NCI-H187 (cell line): ENCODE measurements around the gene AUNIP.

Source experiments
- DNase-seq, 2 experiments: peaks; one replicate each; lab custom pipeline; 2025; lab: John Stamatoyannopoulos, UW

AUNIP gene

GRCh38 chr1:25858906-25859789, at the start of gene AUNIP:
AUNIP (minus strand) TSS chr1:25859457; CDS start chr1:25859357, 100 bp downstream.
- peak; percentile 60 to 70 for DNase-seq

- no peak for DNase-seq
These were observed 49.8 kb upstream of the AUNIP start for GRCh38 chr1:25909040-25909439.

- no peak for DNase-seq
These were observed 48.9 kb upstream of the AUNIP start for GRCh38 chr1:25908161-25908560.

DNA sequence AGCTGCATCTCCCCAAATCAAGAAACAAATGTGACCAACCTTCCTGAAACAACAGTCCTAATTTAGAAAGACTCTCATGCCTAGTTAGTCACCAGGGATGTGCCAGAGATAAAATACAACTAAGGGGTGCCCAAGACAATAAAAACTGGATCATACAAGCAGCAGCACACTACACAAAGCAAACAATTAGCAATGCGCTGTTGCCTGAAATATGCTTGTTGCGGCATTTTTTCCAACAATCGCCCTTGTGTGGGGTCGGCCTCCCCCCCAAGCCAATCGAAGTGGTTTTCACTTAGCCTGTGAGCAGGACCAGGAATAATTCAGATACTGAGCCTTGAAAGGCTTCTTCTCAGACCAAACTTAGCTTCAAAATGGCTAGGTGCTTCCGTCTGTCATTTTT, 48.3 kb upstream of the AUNIP start:
- DNase-seq = no peak

DNA sequence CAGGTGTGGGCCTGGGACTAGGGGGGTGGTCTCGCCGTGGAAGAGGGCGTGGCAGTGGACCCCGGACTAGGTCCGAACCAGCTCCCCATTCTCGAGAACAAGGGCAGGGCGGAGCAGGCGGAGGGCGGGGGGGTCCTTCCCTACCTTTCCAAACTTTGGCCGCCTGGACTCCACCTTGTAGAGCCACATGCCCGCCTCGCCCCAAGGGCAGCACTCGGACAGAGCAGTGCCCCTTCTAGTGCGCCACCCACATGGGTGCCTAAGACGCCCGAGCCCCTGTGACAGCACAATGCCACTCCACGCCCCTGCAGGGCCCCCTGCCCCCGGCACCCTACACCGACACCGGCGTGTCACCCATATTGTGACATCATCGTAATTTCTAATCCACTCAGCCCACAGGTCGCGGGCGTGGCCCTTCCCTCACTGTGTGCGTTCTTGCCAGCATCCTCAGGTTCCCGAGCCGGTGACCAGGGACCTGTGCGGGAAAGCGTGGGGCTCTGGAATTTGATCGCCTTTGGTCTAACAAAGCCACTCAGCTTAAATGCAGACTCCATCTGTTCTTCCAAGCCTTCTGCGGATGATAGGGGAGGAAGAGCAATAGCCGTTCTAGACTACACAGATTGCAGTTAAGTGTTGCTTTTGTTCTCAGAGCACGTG, 47.5 kb upstream of the AUNIP start:
- peak in 1 of 2 experiments; percentile 76 for DNase-seq

DNA sequence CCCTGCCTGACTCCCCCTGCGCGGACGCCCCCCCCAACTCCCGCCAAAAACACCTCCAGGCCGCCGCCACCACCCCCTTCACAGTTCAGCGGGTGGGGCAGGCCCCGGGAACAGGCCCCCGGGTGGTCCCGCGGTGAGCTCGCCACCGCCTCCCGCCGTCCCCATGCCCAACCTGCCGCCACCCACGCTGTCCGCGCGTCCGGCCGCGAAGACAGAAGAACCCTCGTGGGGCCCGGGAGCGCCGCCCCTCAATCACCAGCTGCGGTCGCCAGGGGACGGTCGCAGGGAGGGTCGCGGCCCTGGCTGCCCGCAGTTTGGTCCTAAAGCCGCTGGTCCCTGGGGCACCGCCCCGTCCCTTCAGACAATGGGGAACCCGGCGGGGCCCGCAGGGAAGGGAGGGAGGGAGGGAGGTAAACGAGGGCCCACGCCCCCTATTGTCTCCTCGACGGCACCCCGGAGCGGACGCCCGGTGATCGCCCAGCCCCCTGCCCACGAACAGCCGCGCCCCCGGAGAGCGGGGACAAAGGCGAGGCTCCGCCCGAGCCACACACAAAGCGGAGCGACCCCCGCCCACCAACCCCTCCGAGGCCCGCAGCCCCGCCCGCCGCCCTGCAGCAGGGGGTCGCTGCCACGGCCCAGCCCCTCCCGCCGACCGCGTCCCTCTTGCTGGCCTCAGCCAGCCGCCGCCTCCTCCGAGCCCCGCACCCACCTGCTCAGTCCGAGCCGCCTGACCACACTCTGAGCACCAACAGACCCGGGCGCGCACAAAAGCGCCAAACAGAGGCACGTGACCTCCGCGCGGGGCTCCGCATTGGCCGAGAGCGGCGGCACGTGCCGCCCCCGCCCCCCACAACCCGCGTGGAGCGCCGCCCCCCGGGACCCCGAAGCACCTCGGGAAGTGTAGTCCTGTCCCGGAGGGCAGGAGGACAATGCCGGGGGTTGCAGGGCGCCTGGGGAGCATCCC, 46.7 kb upstream of the AUNIP start, which contains the start of gene STMN1:
STMN1 (minus strand) TSS at position 740 of the 964 bp plus-strand sequence. CDS start 1,743 bp downstream, outside the sequence.
- DNase-seq = peak; percentile 78 to 94

GRCh38 chr1:25904943-25905679, 45.9 kb upstream of the AUNIP start:
- peak; percentile 87 to 93 for DNase-seq

- DNase-seq = no peak
These were observed 44.7 kb upstream of the AUNIP start for GRCh38 chr1:25903986-25904385.

GRCh38 chr1:25902462-25902861, 43.2 kb upstream of the AUNIP start:
- DNase-seq = no peak

DNA sequence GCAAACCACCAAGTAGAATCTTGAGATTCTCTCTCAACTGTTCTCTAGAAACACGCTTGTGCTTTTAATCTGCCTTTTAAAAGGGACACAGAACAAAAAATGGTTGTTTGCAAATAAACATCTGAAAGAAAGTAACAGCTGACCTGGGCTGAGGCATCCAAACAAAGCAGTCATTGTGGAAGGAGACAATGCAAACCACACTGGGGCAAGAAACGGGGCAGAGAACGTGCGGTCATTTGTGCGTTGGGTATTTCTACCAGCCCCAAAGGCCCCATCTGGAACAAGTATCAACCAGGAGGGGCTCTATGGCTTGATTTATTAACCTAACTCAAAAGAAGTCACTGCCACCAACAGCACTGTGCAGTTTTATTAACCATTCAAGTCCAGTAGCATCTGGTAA, 41.0 kb upstream of the AUNIP start:
- no peak for DNase-seq

GRCh38 chr1:25899792-25900191, 40.5 kb upstream of the AUNIP start:
- no peak for DNase-seq

- peak; percentile 31 to 69 for DNase-seq
These were observed 39.2 kb upstream of the AUNIP start for GRCh38 chr1:25898223-25899015.

DNA sequence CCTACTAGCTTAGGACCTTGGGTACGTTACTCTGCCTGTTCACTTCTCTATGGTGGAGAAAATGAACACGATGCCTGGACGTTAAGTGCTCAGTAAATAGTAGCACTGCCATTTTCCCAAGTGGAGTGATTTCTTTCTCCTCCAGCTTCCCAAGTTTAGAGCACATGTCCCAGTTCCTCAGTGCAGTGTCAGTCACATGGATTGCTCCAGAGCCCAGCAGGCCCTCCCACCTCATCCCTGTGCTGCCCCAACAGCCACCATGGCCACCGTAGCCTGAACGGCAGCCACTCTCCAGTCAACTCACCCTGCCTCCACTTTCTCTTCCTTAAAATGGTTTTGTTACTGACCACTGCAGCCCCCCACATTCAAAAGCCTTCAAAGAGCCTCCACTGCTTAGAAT, 38.5 kb upstream of the AUNIP start:
- DNase-seq = no peak

DNA sequence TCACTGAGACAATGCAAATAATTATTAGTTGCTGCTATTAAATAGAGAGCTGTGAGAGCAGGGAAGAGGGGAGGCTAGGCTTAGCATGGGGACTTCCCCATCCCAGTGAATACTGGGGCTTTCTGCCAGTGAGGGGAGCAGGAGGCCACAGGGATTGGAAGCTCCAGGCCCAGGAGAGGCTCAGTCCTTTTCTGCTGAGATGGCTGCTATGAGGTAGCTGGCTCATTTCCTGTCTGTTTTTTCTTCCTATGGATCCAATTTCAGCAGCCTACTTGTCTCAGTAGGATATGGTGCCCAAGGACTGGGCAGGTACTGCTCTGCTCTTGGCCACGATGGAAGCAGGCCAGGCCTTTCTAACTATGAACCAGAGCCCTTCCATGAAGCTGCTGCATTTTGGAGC, 37.0 kb upstream of the AUNIP start:
- no peak for DNase-seq

GRCh38 chr1:25895365-25895990, 36.2 kb upstream of the AUNIP start:
- peak; percentile 45 to 57 for DNase-seq

- no peak for DNase-seq
These were observed 33.9 kb upstream of the AUNIP start for GRCh38 chr1:25893116-25893515.

- no peak for DNase-seq
These were observed 32.3 kb upstream of the AUNIP start for GRCh38 chr1:25891606-25892005.

DNA sequence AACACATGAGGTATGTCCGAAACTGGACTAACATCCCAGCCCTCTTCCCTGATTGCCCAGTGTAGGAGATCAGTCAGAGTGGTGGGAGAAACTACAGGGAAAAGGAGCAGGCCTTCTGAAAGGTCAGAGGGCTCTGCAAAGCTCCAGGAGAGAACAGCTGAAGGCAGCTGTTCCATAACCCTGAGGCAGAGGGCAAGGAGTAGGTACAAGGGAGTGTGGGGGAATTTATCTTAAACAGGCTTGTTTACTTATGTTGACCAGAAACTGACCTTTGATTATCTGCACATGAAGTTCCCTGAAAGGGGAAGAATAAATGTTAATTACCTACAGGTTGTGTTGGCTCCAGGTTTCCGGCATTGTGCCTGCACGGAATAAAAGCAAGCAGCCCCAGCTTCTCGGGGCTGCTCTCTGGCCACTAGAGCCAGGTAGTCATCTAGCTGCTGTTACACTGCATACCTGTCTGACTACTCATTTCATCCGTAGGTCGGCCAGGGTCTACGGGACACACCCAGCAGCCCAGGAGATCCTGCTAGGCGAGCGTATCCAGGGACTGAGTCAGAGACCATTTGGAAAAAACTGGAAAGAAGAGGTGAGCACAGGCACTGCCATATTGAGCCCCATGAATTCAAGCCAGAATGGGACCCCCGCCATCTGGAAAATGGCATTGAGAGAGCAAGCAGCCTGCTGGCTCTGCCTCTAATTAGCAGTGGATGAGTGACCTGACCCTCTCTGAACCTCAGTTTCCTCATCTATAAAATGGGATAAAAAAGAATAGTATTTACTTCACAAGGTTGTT, 31.2 kb upstream of the AUNIP start:
- no peak for DNase-seq

DNA sequence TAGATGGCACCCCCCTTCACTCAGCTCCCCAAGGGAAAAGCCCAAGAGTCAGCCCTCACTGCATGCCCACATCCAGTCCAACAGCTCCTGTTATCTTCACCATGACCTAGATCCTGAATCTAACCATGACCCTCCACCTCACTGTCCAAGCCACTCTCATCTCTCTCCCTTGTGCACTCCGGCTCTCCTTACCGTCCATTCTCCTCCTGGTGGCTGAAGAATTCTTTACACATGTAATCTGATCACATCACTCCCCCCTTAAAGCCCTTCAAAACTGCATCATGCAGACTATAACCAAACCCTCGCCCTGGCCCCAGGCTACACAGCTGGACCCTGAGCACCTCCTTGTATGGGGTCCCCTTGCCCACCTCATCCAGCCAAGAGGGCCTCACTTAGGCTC, 30.2 kb upstream of the AUNIP start:
- DNase-seq = no peak
